SW 1271 (cell line): Measurements from ENCODE around the gene BBS10.
"Not testable (repeated sequence)": the region's sequence is repeated elsewhere in the genome, so short reads cannot be mapped to it uniquely, and the experiment has no call there.

Source experiments
- DNase-seq, 2 experiments: peaks; one replicate each; lab custom pipeline; 2025; lab: John Stamatoyannopoulos, UW

Gene BBS10

DNA sequence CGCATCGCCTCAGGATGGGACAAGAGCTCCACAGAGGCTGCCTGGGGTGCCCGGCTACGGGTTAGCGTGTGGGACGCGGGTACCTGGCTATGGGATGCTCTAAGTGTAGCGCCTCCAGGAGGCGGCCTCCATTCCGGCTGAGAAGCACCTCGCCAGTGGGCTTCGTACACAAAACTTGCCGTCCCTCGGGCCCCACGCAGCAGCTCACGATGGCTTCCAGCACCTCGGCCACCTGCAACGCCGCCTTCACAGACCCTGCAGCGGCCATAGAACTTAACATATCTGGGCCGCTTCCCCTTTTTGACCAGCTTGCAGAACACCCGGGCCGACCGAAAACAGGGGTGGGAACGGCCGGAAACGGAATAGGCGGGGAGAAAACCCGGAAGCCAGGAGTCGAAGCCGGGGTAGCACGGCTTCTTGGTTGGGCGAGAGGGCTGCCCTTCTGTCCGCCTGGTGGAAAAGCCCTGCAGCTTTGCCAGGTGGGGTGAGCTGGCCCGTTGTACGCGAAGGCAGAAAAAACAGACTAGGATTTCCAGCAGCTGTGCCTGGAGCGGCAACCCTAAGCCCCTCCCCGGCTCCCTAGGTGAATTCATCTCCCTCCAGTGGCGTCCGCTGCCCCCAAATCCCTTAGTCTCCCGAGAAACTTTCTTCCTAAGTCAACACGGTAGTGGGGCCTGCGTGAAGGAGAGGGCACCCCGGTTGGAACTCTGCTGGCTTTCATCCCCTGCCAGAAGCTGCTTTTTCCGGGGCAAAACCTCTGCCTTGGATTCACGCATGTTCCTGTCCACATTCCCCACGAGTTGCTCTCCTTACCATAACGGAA, at the start of gene BBS10:
TSS of gene BBS10 (minus strand) at position 337 of the 823 bp plus-strand sequence. CDS start at position 280, 57 bp downstream.
- DNase-seq, result peak; percentile 81 to 95

DNA sequence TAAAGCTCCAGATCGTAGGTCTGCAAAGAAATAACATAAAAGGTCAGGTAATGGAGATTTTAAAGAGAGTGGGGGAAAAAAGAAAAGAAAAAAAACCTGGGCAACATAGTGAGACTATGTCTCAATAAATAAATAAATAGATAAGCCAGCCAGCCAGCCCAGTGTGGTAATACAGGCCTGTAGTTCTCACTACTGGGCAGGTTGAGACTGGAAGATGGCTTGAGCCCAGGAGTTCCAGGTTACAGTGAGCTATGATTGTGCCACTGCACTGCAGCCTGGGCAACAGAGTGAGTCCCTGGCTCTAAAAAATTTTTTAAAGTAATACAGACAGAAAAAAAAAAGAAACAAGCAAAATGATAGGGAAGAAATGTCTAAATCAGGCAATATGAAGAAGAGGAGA, 43.2 kb upstream of the BBS10 start:
- no peak for DNase-seq

DNA sequence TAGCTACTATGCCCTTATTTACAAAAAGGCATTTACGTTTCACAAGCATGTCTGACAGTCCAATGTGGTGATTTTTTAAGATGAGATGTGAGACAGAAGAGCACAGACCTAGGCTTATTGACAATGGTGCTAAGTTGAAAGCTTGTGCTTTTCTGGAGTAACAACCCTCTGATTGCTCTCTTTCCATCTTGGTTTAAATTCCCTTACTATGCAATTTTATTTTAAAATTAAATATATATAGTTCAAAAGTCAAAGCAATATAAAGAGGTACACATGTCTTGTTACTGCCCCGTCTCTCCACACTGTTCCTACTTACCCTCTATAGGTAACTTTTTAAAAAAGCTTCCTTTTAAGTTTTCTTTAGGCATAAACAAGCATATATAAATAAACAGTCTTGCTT, 39.4 kb upstream of the BBS10 start:
- DNase-seq, result no peak

DNA sequence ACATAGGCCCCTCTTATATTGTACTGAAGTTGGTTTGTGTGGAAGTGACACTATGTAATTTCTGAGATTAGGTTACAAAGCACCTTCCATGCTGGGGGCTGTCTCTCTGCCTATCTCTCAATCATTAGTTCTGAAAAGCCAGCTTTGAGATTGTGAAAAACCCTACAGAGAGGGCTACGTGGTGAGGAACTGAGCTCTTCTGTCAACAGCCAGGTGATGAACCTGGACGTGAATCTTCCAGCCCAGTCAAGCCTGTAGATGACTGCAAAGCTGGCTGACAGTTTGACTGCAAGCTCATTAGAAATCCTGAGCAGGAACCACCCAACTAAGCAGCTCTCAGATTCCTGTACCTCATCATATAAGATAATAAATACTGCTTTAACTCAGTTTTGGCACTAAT, 36.3 kb upstream of the BBS10 start:
- no peak for DNase-seq

DNA sequence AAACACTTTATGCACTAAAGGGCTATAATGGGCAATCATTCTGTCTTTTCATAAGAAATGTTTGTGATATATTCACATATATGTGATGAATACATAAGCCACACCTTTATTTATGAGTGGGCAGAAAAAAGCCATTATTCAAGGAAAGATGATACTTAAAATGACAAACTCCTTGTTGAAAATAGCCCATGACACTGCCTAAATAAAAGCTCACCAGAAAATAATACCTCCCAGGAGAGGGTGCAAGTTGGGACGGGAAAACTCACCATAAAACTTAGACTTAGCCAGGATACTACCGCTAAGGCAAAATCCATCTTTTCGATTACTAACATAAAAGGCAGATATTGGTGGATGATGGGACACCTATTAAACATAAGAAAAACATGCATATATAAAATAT, 35.8 kb upstream of the BBS10 start:
- DNase-seq, result no peak

DNA sequence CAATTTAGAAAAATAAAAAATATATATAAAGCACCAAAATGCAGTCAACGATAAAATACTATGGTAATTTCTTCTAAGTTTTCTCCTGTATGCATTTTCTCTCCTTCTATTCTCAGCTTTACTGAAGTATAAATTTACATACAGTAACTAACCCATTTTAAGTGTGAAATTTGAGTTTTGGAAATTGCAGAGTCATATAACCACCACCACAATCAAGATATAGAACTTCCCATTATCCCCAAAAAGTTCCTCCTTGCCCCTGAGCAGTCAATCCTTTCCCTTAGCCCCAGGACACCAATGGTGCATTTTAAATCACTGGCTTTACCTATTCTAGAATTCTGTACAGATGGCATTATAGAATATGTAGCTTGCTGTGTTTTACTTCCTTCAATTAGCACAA, 31.0 kb upstream of the BBS10 start:
- no peak for DNase-seq

DNA sequence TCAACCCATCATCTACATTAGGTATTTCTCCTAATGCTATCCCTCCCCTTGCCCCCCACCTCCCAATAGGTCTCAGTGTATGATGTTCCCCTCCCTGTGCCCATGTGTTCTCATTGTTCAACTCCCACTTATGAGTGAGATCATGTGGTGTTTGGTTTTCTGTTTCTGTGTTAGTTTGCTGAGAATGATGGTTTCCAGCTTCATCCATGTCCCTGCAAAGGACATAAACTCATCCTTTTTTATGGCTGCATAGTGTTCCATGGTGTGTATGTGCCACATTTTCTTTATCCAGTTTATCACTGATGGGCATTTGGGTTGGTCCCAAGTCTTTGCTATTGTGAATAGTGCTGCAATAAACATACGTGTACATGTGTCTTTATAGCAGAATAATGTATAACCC, 28.7 kb upstream of the BBS10 start:
- not testable (repeated sequence) for DNase-seq

DNA sequence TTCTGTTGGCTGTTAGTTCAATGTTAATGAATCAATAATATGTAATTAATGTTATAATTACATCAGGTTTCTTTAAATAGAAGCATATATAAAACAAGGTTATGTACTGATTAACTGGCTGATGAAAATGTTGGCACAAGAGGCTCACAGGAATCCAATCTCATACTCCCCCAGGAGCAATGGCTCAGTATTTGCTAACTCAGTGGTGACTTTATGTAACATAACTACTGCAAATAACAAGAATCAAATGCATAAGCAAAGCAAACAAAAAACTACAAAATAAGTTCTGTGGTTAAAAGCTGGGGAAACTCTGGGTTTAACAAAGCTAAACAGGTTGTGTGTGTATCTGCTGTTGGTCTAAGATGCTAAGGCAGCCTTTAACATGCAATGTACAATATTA, 27.7 kb upstream of the BBS10 start:
- DNase-seq, result no peak

DNA sequence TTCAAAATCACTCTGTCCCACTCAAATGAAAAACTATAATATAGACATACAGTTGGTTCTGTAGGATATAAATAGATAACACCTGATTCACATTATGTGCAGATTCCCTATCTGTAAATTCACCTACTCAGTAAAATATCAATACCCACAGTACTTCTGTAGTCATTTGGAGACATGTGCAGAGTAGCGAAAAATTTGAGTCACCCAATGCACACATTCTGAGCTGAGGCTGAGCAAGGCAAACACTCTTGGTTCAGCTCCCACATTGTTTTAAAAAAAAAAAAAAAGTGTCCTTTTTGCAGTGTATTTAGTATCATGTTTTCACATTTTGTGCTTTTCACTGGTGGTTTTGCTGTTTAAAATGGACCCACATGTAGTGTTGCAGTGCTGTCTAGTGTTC, 27.3 kb upstream of the BBS10 start:
- no peak for DNase-seq

DNA sequence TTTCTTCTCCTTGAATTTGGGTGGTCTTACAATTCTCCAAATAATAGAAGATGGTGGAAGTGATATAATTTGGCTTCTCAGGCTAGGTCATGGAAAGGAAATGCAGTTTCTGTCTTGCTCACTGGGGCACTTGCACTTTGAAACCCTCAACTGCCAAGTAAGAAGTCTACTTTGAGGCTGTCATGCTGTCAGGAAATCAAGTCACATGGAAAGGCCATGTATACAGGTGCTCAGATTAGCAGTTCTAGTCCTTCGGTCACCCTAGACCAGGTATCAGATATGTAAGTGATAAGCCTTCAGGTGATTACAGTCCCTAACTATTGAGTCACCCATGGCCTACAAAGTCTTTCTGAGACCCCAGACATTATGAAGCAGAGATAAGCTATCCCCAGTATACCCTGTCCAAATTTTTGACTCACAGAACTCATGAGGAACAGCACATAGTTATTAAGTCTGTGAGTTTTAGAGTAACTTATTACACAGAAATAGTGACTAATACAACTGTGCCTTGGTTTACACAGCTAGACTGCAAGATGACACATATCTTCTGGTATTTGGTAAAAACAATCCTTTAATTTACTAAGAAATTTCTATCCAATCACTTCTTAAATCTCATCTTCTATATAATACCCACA, 26.3 kb upstream of the BBS10 start:
- no peak for DNase-seq

DNA sequence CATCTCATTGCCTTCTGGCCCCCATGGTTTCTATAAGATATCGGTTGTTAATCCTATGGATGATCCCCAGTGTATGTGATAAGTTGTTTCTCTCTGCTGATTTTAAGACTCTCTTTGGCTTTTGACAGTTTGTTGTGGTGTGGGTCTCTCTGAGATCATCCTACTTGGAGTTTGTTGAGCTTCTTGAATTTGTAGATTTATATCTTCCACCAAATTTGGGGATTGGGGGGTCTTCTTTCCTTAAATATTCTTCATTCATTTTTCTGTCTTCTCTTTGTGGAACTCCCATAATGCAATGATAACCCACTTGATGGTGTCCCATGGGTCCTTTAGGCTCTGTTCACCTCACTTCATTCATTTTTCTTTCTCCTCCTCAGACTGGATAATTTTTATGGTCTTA, 20.0 kb upstream of the BBS10 start:
- DNase-seq, result no peak

DNA sequence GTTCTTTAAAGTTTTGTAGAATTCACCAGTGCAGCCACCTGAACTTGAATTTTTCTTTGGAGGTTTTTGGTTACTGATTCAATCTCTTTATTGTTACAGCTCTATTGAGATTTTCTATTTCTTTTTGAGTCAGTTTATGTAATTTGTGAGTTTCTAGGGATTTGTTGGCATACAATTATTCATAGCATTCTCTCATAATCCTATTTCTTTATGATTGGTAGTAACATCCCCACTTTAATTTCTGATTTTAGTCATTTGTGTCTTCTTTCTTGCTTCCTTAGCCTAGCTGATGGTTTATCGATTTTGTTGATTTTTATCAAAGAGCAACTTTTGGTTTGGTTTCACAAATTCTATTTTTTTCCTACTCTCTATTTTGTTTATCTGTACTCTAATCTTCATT, 17.9 kb upstream of the BBS10 start:
- DNase-seq, result no peak

DNA sequence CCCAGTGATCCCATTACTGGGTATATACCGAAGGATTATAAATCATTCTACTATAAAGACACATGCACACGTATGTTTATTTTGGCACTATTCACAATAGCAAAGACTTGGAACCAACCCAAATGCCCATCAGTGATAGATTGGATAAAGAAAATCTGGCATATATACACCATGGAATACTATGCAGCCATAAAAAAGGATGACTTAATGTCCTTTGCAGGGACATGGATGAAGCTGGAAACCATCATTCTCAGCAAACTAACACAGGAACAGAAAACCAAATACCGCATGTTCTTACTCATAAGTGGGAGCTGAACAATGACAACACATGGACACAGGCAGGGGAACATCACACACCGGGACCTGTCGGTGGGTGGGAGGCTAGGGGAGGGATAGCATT, 15.9 kb upstream of the BBS10 start:
- DNase-seq, result not testable (repeated sequence)

DNA sequence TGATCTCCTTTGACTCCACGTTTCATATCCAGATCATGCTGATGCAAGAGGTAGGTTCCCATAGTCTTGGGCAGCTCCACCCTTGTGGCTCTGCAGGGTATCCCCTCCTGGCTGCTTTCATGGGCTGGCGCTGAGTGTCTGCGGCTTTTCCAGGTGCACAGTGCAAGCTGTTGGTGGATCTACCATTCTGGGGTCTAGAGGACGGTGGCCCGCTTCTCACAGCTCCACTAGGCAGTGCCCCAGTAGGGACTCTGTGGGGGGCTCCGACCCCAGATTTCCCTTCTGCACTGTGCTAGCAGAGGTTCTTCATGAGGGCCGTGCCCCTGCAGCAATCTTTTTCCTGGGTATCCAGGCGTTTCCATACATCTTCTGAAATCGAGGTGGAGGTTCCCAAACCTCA, 12.1 kb upstream of the BBS10 start:
- no peak for DNase-seq

DNA sequence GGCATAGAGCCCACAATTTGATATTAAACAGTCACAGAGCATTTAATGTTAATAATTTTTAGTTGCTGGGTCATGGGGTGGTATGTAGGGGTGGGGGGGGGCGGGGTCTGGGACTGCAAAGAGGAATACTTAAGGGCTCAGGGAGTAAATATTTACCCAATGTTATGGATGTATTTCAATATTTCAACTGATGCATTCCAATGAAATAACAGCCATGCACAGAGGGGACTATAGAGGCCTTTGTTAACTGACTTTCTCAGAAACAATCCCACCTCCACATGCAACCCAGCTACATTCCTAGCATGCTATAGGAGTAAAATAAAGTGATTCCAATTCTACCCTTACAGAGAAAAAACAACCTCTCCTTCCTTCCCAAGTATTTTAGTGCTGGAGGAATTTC, 7.9 kb upstream of the BBS10 start:
- no peak for DNase-seq

DNA sequence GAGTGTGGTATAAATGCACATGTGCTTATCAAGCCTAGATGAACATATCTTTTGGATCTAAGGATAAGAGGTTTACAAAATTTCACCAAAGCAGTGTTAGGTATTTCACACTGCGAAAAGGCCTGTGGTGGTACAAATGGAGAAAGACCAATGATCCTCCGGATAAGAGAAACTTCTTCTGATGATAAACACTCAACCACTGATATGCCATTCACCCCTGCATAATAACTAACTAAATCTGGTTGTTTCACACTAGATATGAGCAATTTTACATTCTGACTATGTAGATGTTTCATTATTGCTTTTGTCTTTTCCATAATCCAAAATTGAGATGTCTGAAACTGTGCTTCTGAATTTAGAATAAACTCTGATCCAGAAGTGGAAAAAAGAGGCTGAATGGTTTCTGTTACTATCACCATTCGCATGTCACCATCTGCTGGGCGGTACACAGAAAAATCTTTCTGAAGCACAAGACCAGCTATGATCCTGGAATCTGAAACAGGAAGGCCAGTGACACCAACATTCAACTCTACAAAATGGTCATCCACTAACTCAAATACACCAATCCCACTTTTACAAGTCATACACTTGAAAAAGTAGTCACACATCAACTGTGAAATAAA, 1.3 kb downstream of the BBS10 start:
- DNase-seq, result peak; percentile 15 to 80

DNA sequence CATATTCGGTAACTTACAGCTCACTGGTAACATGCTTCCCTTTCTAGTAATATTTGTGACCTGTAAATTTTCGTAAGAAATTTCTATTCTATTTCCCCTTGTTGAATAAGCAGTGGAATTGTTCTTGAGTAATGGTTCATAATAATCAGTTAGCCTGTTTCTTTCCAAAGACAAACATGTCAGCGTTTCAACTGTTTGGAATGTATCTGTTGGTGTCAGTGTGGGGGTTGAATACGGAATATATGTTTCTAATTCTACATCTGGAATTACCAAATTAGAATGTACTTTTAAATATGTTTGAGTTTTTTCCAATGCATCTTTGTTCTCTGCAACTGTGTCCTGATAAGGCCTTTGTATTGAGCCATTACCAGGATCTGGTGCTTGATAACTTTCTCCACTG, 2.0 kb downstream of the BBS10 start:
- no peak for DNase-seq

DNA sequence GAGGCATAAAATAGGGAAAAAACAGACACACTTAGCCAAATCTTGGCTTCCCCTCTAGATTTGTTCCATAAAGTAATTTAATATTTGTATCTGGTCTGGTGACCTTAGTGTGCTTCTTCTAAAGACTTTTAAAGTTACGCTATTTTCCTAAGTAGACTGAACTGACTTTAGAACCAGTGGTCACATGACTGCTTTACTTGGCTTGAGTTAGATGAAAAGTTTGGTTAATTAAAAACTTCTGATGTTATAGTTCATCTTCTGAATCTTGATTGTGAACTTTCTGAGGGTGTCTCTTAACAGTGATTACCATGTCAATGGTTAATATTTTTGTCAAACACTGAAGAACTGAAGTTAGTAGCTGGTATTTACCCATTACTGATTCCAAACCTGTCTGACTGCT, 2.6 kb downstream of the BBS10 start:
- no peak for DNase-seq

DNA sequence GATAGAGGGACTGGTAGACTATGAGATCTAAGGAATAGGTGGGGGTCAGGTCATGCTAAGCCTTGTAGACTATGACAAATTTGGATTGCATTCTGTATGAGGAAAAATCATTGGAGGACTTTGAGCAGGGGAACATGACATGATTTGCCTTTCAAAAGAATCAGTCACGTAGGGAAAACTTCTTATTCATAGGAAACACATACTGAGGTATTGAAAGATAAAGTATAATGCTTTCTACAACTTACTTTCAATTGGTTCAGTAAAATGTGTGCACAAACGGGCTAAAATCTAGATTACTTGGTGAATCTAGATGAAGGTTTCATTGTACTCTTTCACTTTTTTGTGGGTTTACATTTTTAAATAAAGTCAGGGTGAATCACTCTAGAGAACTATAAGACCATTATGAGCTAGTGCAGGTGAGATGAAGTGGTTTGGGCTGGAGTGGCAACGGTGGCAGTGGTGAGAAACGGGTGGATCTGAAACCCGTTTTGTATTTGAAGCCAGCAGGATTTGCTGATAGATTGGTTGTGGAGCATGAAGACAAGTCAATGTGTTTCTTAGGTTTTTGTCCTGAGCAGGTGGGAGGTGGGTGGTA, 6.7 kb downstream of the BBS10 start:
- DNase-seq, result no peak

DNA sequence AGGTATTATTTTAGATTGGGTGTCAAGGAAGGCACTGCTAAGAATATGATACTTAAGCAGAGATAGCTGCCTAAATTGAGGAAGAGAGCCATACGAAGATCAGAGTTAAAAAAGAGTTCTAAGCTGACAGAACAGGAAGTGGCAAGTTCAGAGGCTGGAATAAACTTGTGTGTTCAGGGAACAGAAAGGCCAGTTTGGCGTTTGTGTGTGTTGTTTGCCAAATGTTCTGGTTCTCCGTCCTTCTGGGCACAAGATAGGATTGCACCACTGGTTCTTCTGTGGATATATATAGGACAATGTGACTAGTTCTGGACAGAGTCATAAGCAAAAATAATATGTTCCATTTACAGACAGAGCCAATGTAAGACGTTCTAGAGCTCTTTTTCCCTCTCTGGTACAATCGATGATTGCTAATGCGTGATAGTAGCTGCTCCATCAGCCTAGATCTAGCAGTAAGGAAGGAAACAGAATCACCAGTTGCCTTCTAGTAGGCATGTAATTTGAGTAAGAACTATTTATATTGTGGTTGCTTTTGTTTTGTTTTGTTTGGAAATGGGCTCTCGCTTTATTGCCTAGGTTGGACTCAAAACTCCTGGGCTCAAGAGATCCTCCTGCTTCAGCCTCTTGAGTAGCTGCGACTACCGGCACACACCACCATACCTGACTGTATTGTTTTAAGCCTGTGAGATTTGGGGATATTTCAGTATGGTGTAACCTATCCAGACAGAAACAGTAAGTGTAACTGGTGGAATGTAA, 7.4 kb downstream of the BBS10 start:
- DNase-seq, result no peak

DNA sequence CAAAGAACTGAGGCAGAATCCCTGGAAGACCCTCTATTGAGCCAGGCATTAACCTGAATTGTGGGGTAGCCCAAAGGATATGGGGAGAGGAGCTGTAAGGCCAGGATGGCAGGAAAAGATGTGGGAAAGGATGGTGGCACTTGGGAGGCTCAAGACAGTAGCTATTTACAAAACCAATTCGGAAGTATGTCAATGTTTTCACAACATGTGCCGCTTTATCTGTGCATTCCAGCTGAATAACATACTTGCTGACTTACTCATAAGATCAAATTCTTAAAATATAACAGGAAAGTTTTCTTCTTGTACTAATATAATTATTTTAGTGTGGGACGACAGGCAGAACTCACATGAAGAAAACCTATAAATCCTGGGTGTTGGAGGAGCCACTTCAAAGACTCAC, 10.6 kb downstream of the BBS10 start:
- peak in 1 of 2 experiments; percentile 59 for DNase-seq

DNA sequence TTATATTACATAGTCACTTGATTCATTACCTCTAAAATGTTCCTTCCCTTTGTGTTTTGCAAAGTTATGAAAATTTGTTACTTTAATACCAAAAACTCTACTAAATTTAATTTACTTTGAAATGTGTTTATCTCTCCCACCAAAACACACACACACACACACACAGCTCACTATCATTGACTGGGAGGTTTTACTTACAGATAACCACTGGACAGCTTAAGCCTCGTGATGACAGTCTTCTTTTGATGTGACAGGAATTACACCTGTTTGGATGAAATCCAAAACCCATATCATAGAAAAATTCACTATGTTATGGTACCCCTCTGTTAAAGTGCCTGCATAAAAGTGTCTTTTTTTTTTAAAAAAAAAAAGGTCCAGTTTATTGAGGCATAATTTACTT, 15.6 kb downstream of the BBS10 start:
- no peak for DNase-seq
